A549 (cell line): ENCODE data around the gene CBFA2T3.

Experiments used
- EP300 ChIP-seq, 2 experiments: fragments of >200 bp; sonication (Bioruptor Twin); formaldehyde crosslinking; IDR thresholded peaks; 2 replicates in 1 of 2; 3 replicates in 1 of 2; pipeline ENCODE4 v1.6.1; 2016 to 2017
- MAX ChIP-seq: IDR thresholded peaks from 2 replicates; pipeline ENCODE4 v1.6.1; 2012
- POLR2A ChIP-seq: IDR thresholded peaks from 2 replicates; pipeline ENCODE4 v1.6.1; 2012; ENCODE audit warnings: mild to moderate bottlenecking, low read length
- RFX5 ChIP-seq: fragments of 450-650 bp; IDR thresholded peaks from 2 replicates; pipeline ENCODE4 v1.7.1; 2014; ENCODE audit warnings: antibody characterized with exemption, mild to moderate bottlenecking, moderate library complexity
- USF2 ChIP-seq: fragments of 450-650 bp; IDR thresholded peaks from 2 replicates; pipeline ENCODE4 v1.6.1; 2014; ENCODE audit warnings: antibody characterized with exemption
- TF ChIP-seq, protein P1 (sequence below): fragments of >200 bp; sonication (Bioruptor Twin); formaldehyde crosslinking; IDR thresholded peaks from 3 replicates; pipeline ENCODE4 v1.5.1; 2016
- TF ChIP-seq, protein P2 (sequence below): fragments of 200-600 bp; sonication (generic); IDR thresholded peaks from 2 replicates; pipeline ENCODE4 v1.6.1; 2016; ENCODE audit warnings: antibody characterized with exemption, mild to moderate bottlenecking, moderate library complexity

DNA sequence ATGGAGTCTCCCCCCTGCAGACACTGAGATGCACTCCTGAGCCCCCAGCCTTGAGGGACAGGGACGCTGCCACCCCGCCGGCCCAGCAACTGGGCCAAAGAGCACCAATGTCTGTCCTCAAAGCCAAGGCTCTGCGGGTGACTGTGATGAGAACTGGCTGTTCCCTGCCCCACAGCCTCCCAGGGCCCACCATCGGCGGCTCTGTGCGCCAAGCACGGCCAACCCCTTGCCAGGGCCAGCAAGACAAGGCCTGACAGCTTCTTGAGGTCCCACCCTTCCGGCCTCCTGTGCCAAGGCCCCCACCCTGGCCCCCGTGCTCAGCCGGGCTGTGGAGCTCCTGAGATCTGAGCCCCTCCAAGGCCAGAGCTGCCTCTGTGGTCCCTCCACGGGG is 76.3 kb downstream of the CBFA2T3 start:
- TF ChIP-seq, protein P1, sequence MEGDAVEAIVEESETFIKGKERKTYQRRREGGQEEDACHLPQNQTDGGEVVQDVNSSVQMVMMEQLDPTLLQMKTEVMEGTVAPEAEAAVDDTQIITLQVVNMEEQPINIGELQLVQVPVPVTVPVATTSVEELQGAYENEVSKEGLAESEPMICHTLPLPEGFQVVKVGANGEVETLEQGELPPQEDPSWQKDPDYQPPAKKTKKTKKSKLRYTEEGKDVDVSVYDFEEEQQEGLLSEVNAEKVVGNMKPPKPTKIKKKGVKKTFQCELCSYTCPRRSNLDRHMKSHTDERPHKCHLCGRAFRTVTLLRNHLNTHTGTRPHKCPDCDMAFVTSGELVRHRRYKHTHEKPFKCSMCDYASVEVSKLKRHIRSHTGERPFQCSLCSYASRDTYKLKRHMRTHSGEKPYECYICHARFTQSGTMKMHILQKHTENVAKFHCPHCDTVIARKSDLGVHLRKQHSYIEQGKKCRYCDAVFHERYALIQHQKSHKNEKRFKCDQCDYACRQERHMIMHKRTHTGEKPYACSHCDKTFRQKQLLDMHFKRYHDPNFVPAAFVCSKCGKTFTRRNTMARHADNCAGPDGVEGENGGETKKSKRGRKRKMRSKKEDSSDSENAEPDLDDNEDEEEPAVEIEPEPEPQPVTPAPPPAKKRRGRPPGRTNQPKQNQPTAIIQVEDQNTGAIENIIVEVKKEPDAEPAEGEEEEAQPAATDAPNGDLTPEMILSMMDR = no peak
- TF ChIP-seq EP300 (IDR thresholded peaks at IDR 0.05) (no peak), RFX5 (no peak), POLR2A (no peak), MAX (no peak), USF2 (no peak)
- TF ChIP-seq, protein P2, sequence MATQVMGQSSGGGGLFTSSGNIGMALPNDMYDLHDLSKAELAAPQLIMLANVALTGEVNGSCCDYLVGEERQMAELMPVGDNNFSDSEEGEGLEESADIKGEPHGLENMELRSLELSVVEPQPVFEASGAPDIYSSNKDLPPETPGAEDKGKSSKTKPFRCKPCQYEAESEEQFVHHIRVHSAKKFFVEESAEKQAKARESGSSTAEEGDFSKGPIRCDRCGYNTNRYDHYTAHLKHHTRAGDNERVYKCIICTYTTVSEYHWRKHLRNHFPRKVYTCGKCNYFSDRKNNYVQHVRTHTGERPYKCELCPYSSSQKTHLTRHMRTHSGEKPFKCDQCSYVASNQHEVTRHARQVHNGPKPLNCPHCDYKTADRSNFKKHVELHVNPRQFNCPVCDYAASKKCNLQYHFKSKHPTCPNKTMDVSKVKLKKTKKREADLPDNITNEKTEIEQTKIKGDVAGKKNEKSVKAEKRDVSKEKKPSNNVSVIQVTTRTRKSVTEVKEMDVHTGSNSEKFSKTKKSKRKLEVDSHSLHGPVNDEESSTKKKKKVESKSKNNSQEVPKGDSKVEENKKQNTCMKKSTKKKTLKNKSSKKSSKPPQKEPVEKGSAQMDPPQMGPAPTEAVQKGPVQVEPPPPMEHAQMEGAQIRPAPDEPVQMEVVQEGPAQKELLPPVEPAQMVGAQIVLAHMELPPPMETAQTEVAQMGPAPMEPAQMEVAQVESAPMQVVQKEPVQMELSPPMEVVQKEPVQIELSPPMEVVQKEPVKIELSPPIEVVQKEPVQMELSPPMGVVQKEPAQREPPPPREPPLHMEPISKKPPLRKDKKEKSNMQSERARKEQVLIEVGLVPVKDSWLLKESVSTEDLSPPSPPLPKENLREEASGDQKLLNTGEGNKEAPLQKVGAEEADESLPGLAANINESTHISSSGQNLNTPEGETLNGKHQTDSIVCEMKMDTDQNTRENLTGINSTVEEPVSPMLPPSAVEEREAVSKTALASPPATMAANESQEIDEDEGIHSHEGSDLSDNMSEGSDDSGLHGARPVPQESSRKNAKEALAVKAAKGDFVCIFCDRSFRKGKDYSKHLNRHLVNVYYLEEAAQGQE = no peak
